ENCODE measurements around the gene CLIC1.

- TF ChIP-seq, protein P1, sequence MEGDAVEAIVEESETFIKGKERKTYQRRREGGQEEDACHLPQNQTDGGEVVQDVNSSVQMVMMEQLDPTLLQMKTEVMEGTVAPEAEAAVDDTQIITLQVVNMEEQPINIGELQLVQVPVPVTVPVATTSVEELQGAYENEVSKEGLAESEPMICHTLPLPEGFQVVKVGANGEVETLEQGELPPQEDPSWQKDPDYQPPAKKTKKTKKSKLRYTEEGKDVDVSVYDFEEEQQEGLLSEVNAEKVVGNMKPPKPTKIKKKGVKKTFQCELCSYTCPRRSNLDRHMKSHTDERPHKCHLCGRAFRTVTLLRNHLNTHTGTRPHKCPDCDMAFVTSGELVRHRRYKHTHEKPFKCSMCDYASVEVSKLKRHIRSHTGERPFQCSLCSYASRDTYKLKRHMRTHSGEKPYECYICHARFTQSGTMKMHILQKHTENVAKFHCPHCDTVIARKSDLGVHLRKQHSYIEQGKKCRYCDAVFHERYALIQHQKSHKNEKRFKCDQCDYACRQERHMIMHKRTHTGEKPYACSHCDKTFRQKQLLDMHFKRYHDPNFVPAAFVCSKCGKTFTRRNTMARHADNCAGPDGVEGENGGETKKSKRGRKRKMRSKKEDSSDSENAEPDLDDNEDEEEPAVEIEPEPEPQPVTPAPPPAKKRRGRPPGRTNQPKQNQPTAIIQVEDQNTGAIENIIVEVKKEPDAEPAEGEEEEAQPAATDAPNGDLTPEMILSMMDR (conservative IDR thresholded peaks at IDR 0.05; ENCODE audit: low read depth, low read length): no peak
- TF ChIP-seq EZH2 (IDR thresholded peaks at IDR 0.05; ENCODE audit: borderline replicate concordance, low read depth, low read length, poor library complexity, severe bottlenecking): no peak
Measured at GRCh38 chr6:31718265-31718664, 18.1 kb downstream of the CLIC1 start.

All from A673 (cell line).